ENCODE measurements around the gene IZUMO3. TPM values are rescaled to one million over a fixed set of nuclear protein-coding genes. Genes with fewer than 3 reads are reported as not detected.

Gene IZUMO3
- total RNA-seq, 4 donors from 2014 or later = not detected

GRCh38 chr9:24572406-24572805 is 26.7 kb upstream of the IZUMO3 start:
- no peak for TF ChIP-seq CTCF (IDR thresholded peaks at IDR 0.05)
- Histone ChIP-seq H3K27me3 (no peaks in the 10 kb centered on the region), H3K4me1 (no peaks in the 10 kb centered on the region), H3K27ac (no peak overlapping the region), H3K9me3 (no peaks in the 10 kb centered on the region), H3K4me3 (no peak overlapping the region), H3K36me3 (no peaks in the 10 kb centered on the region)
- DNase-seq = no peak

GRCh38 chr9:24561957-24562356 is 16.3 kb upstream of the IZUMO3 start:
- Histone ChIP-seq H3K27ac (no peak overlapping the region), H3K4me3 (no peak overlapping the region), H3K36me3 (no peaks in the 10 kb centered on the region), H3K9me3 (no peaks in the 10 kb centered on the region), H3K4me1 (no peaks in the 10 kb centered on the region), H3K27me3 (no peaks in the 10 kb centered on the region)
- no peak for DNase-seq
- TF ChIP-seq POLR2A (IDR thresholded peaks at IDR 0.05) = no peak
- no peak for TF ChIP-seq CTCF (IDR thresholded peaks at IDR 0.05)

GRCh38 chr9:24553183-24553552 is 7.5 kb upstream of the IZUMO3 start:
- no peak overlapping the region for H3K4me3 ChIP-seq
- DNase-seq = no peak
- H3K27me3 ChIP-seq = no peaks in the 10 kb centered on the region
- no peak for TF ChIP-seq POLR2A (IDR thresholded peaks at IDR 0.05)
- TF ChIP-seq CTCF (IDR thresholded peaks at IDR 0.05) = no peak
- no peak overlapping the region for H3K27ac ChIP-seq
- no peaks in the 10 kb centered on the region for H3K9me3 ChIP-seq
- no peaks in the 10 kb centered on the region for H3K36me3 ChIP-seq
- no peaks in the 10 kb centered on the region for H3K4me1 ChIP-seq

- DNase-seq = no peak
- no peaks in the 10 kb centered on the region for H3K36me3 ChIP-seq
- H3K4me3 ChIP-seq = no peak overlapping the region
- H3K4me1 ChIP-seq = no peaks in the 10 kb centered on the region
- H3K27ac ChIP-seq = no peak overlapping the region
- no peaks in the 10 kb centered on the region for H3K9me3 ChIP-seq
- TF ChIP-seq CTCF (IDR thresholded peaks at IDR 0.05) (no peak), POLR2A (IDR thresholded peaks at IDR 0.05) (no peak)
- H3K27me3 ChIP-seq = no peaks in the 10 kb centered on the region
Measured at GRCh38 chr9:24552526-24553182, 7.0 kb upstream of the IZUMO3 start.

GRCh38 chr9:24545285-24545684 is 412 bp downstream of the IZUMO3 start:
- H3K4me3 ChIP-seq = no peak overlapping the region
- DNase-seq = no peak
- H3K27me3 ChIP-seq = no peaks in the 10 kb centered on the region
- no peak for TF ChIP-seq POLR2A (IDR thresholded peaks at IDR 0.05)
- no peak for TF ChIP-seq CTCF (IDR thresholded peaks at IDR 0.05)
- no peak overlapping the region for H3K27ac ChIP-seq
- no peaks in the 10 kb centered on the region for H3K9me3 ChIP-seq
- H3K4me1 ChIP-seq = no peaks in the 10 kb centered on the region
- H3K36me3 ChIP-seq = no peaks in the 10 kb centered on the region

- no peaks in the 10 kb centered on the region for H3K36me3 ChIP-seq
- H3K4me1 ChIP-seq = no peaks in the 10 kb centered on the region
- no peaks in the 10 kb centered on the region for H3K9me3 ChIP-seq
- DNase-seq = no peak
- no peak overlapping the region for H3K4me3 ChIP-seq
- no peaks in the 10 kb centered on the region for H3K27me3 ChIP-seq
- TF ChIP-seq CTCF (IDR thresholded peaks at IDR 0.05) = no peak
- TF ChIP-seq POLR2A (IDR thresholded peaks at IDR 0.05) = no peak
- H3K27ac ChIP-seq = no peak overlapping the region
Measured at GRCh38 chr9:24518545-24518944, 27.2 kb downstream of the IZUMO3 start.
